Mesenchymal stem cell (in vitro differentiated cells and primary cell): ENCODE results near the gene ZNF280A.

ENCODE experiments used
- DNase-seq: peaks from one replicate; pipeline ENCODE4 v3.0.0-alpha.2; 2013
- H2AFZ ChIP-seq: one replicate; pipeline ENCODE4 v1.6.1; 2013; ENCODE audit warnings: low read depth, mild to moderate bottlenecking, control low read depth, inconsistent platforms, low read length, moderate library complexity
- H2AK5ac ChIP-seq: 2 replicates; pipeline ENCODE4 v1.6.1; 2013; ENCODE audit warnings: low read length, moderate library complexity, mild to moderate bottlenecking, inconsistent platforms; ENCODE audit not compliant: severe bottlenecking
- H2BK120ac ChIP-seq: one replicate; pipeline ENCODE4 v1.6.1; 2013; ENCODE audit warnings: low read depth, mild to moderate bottlenecking, inconsistent platforms, low read length, moderate library complexity
- H2BK12ac ChIP-seq, 2 experiments: one replicate each; pipeline ENCODE4 v1.6.1; 2013; ENCODE audit warnings: inconsistent platforms in 2 of 2, low read length in 2 of 2, mild to moderate bottlenecking in 2 of 2, moderate library complexity in 2 of 2, control low read depth in 1 of 2
- H2BK15ac ChIP-seq: one replicate; pipeline ENCODE4 v1.6.1; 2013; ENCODE audit warnings: mild to moderate bottlenecking, low read depth, inconsistent platforms; ENCODE audit not compliant: poor library complexity, severe bottlenecking
- H2BK5ac ChIP-seq: 2 replicates; pipeline ENCODE4 v1.6.1; 2013; ENCODE audit warnings: low read depth, mild to moderate bottlenecking, low read length, control low read depth, inconsistent platforms; ENCODE audit not compliant: poor library complexity, severe bottlenecking
- H3K14ac ChIP-seq, 2 experiments: one replicate each; pipeline ENCODE4 v1.6.1; 2013; ENCODE audit warnings: inconsistent platforms in 2 of 2, low read length in 2 of 2, control low read depth in 1 of 2, mild to moderate bottlenecking in 1 of 2, moderate library complexity in 1 of 2
- H3K18ac ChIP-seq, 2 experiments: one replicate each; pipeline ENCODE4 v1.6.1; 2013; ENCODE audit warnings: inconsistent platforms in 2 of 2, low read length in 2 of 2, control low read depth in 1 of 2, low read depth in 1 of 2, mild to moderate bottlenecking in 1 of 2
- H3K23ac ChIP-seq, 2 experiments: one replicate each; pipeline ENCODE4 v1.6.1; 2013; ENCODE audit warnings: inconsistent platforms in 2 of 2, low read length in 2 of 2, mild to moderate bottlenecking in 2 of 2, moderate library complexity in 2 of 2, control low read depth in 1 of 2
- H3K27ac ChIP-seq: 2 replicates; pipeline ENCODE4 v1.5.1; 2013; ENCODE audit warnings: mild to moderate bottlenecking, moderate library complexity, low read length, control low read depth, inconsistent platforms; ENCODE audit not compliant: poor library complexity, severe bottlenecking
- H3K27me3 ChIP-seq, 2 experiments: 2 replicates each; pipeline versions ENCODE4 v1.6.1 to v1.7.0; 2013; ENCODE audit warnings: low read length in 2 of 2, mild to moderate bottlenecking in 2 of 2, moderate library complexity in 2 of 2, control low read depth in 1 of 2, inconsistent platforms in 1 of 2; ENCODE audit not compliant: control insufficient read depth in 1 of 2, insufficient read depth in 1 of 2
- H3K36me3 ChIP-seq, 2 experiments: 2 replicates each; pipeline versions ENCODE4 v1.6.1 to v1.7.0; 2013; ENCODE audit warnings: low read length in 2 of 2, control low read depth in 1 of 2, inconsistent platforms in 1 of 2, low read depth in 1 of 2, mild to moderate bottlenecking in 1 of 2; ENCODE audit not compliant: insufficient read depth in 2 of 2, control insufficient read depth in 1 of 2
- H3K4ac ChIP-seq, 2 experiments: one replicate each; pipeline ENCODE4 v1.6.1; 2013; ENCODE audit warnings: inconsistent platforms in 2 of 2, low read length in 2 of 2, mild to moderate bottlenecking in 2 of 2, moderate library complexity in 2 of 2, control low read depth in 1 of 2, low read depth in 1 of 2
- H3K4me1 ChIP-seq: 2 replicates; pipeline ENCODE4 v1.6.1; 2013; ENCODE audit warnings: low read depth, low read length, control low read depth; ENCODE audit not compliant: control insufficient read depth, insufficient read depth
- H3K4me2 ChIP-seq: 2 replicates; pipeline ENCODE4 v1.6.1; 2013; ENCODE audit warnings: low read length, mild to moderate bottlenecking, inconsistent platforms; ENCODE audit not compliant: poor library complexity, severe bottlenecking
- H3K4me3 ChIP-seq, 2 experiments: 2 replicates each; pipeline versions ENCODE4 v1.5.1 to v1.7.0; 2013; ENCODE audit warnings: low read length in 2 of 2, mild to moderate bottlenecking in 2 of 2, control low read depth in 1 of 2, low read depth in 1 of 2; ENCODE audit not compliant: insufficient read depth in 1 of 2
- H3K79me1 ChIP-seq: replicated peaks from 2 replicates; pipeline ENCODE4 v1.6.1; 2013; ENCODE audit warnings: mild to moderate bottlenecking, control low read depth, low read length, inconsistent platforms; ENCODE audit not compliant: poor library complexity, severe bottlenecking
- H3K9ac ChIP-seq: 2 replicates; pipeline ENCODE4 v1.7.0; 2013; ENCODE audit warnings: mild to moderate bottlenecking, low read length, moderate library complexity
- H3K9me3 ChIP-seq: 2 replicates; pipeline ENCODE4 v1.7.0; 2013; ENCODE audit warnings: mild to moderate bottlenecking, low read length; ENCODE audit not compliant: control insufficient read depth
- H4K8ac ChIP-seq: one replicate; pipeline ENCODE4 v1.6.1; 2013; ENCODE audit warnings: inconsistent platforms, mild to moderate bottlenecking, low read length, moderate library complexity
- H4K91ac ChIP-seq: one replicate; pipeline ENCODE4 v1.6.1; 2013; ENCODE audit warnings: mild to moderate bottlenecking, low read length, inconsistent platforms
- WGBS: methylation state at CpG from one replicate; pipeline ENCODE4 v1.1.7; 2013; ENCODE audit warnings: mixed read lengths; 5-methylcytosine and 5-hydroxymethylcytosine counted together

ZNF280A gene

DNA sequence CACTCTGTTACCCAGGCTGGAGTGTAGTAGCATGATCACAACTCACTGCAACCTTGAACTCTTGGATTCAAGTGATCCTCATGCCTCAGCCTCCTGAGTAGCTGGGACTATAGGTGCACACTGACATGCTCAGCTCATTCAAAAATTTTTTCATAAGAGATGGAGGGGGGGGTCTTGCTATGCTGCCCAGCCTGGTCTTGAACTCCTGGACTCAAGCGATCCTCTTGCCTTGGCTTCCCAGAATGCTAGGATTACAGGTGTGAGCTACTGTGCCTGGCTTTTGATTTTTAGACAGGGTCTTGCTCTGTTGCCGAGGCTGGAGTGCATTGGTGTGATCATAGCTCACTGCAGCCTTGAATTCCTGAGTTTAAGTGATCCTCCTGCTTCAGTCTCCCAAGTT lies 25.0 kb upstream of the ZNF280A start:
- no peaks in the 10 kb centered on the region for H3K36me3 ChIP-seq
- H3K18ac ChIP-seq: no peak overlapping the region
- WGBS: 79% methylated on average over 2 of the region's 2 CpGs
- no peak overlapping the region for H2BK15ac ChIP-seq
- no peak overlapping the region for H3K4me3 ChIP-seq
- H2BK12ac ChIP-seq: no peak overlapping the region
- no peak overlapping the region for H2BK5ac ChIP-seq
- no peak overlapping the region for H3K4me2 ChIP-seq
- no peak for DNase-seq
- no peak overlapping the region for H4K8ac ChIP-seq
- no peak overlapping the region for H3K23ac ChIP-seq
- no peaks in the 10 kb centered on the region for H3K9me3 ChIP-seq
- no peak overlapping the region for H3K4ac ChIP-seq
- H2BK120ac ChIP-seq: no peak overlapping the region
- H3K79me1 ChIP-seq: no peaks in the 10 kb centered on the region
- H2AFZ ChIP-seq: no peak overlapping the region
- H3K27me3 ChIP-seq: peaks cover 7 to 45% of the 10 kb centered on the region in 2 experiments
- no peak overlapping the region for H4K91ac ChIP-seq
- no peak overlapping the region for H2AK5ac ChIP-seq
- H3K9ac ChIP-seq: no peak overlapping the region
- H3K4me1 ChIP-seq: no peaks in the 10 kb centered on the region
- H3K14ac ChIP-seq: no peak overlapping the region
- no peak overlapping the region for H3K27ac ChIP-seq

DNA sequence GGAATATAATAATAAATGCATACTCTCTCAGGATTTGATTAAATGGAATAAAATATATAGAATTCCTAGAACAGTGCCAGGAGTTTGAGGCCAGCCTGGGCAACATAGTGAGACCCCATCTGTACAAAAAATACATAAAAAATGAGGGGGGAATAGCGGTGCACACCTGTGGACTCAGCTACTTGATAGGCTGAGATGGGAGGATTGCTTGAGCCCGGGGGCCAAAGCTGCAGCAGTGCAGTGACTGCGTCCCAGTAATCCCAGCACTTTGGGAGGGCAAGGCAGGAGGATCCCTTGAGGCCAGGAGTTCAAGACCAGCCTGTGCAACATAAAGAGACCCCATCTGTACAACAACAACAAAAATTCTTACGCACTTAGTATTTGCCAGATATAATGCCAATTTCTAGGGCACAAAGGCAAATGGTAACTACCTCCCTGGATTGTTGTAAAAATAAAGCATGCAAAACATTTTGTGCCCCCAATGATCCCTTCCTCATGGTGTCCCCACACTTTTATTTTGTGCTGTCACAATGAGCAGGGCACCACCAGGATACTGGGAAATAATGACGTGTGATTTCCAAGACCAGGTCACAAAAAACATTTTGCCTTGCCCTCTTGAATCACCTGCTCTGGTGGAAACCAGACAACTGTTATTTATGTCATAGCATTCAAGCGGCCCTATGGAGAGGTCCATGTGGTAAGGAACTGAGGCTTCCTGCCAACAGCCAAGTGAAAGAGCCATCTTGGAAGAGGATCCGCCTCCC lies 18.3 kb upstream of the ZNF280A start:
- Histone ChIP-seq H3K4me1 (no peaks in the 10 kb centered on the region), H3K27me3 (peaks cover 0 to 7% of the 10 kb centered on the region in 2 experiments), H4K91ac (no peak overlapping the region), H3K4me2 (no peak overlapping the region), H2BK5ac (no peak overlapping the region), H2BK120ac (no peak overlapping the region), H3K27ac (no peak overlapping the region), H3K23ac (no peak overlapping the region), H3K18ac (no peak overlapping the region), H2BK15ac (no peak overlapping the region), H2AK5ac (no peak overlapping the region), H3K14ac (no peak overlapping the region), H3K9me3 (peaks cover 1% of the 10 kb centered on the region), H2AFZ (no peak overlapping the region), H2BK12ac (no peak overlapping the region), H3K79me1 (no peaks in the 10 kb centered on the region), H4K8ac (no peak overlapping the region), H3K4me3 (no peak overlapping the region), H3K36me3 (no peaks in the 10 kb centered on the region), H3K4ac (no peak overlapping the region), H3K9ac (no peak overlapping the region)
- DNase-seq: no peak
- 69% methylated on average over 7 of the region's 7 CpGs for WGBS

DNA sequence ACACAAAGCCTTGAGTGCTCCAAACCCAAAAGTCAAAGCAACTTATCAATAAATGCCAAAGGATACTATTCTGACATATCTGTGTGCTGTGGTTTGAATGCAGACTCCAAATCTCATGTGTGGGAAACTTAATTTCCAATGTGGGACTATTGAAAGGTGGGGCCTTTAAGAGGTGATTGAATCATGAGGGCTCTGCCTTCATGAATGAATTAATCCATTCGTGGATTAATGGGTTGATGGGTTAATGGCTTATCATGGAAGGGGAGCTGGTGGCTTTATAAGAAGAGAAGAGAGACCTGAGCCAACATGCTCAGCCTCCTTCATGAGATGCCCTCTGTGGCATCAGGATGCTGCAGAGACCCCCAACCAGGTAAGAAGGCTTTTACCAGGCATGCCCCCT lies 16.8 kb upstream of the ZNF280A start:
- no peaks in the 10 kb centered on the region for H3K79me1 ChIP-seq
- H3K36me3 ChIP-seq: no peaks in the 10 kb centered on the region
- no peak for DNase-seq
- H2AFZ ChIP-seq: no peak overlapping the region
- WGBS: 0% methylated on average over 1 of the region's 1 CpG
- H3K9ac ChIP-seq: no peak overlapping the region
- H2BK5ac ChIP-seq: no peak overlapping the region
- no peak overlapping the region for H2BK120ac ChIP-seq
- H2BK15ac ChIP-seq: no peak overlapping the region
- H2BK12ac ChIP-seq: no peak overlapping the region
- H4K91ac ChIP-seq: no peak overlapping the region
- H4K8ac ChIP-seq: no peak overlapping the region
- H3K27me3 ChIP-seq: peaks cover 0 to 3% of the 10 kb centered on the region in 2 experiments
- no peak overlapping the region for H3K18ac ChIP-seq
- H3K4me3 ChIP-seq: no peak overlapping the region
- no peak overlapping the region for H3K4me2 ChIP-seq
- H3K9me3 ChIP-seq: peaks cover 3% of the 10 kb centered on the region
- no peak overlapping the region for H3K27ac ChIP-seq
- no peak overlapping the region for H2AK5ac ChIP-seq
- no peaks in the 10 kb centered on the region for H3K4me1 ChIP-seq
- no peak overlapping the region for H3K14ac ChIP-seq
- no peak overlapping the region for H3K23ac ChIP-seq
- no peak overlapping the region for H3K4ac ChIP-seq

DNA sequence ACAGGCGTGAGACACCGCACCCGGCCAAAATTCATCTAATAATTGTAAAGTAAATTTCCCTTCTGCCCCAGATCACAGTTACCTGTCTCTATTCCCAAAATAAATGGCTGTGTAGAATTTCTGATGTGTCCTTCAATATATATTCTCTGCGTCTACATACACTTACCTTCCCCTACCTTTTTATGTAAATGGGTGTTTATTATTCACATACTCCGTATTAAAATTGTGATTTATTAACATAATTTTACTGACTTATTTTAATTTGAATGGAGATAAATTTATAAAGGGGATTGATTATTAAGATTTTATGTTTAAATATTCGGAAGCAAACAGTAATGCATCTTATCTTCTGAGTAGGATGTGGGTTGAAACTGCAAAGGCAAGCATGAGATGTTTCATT lies 16.4 kb upstream of the ZNF280A start:
- peaks cover 3% of the 10 kb centered on the region for H3K9me3 ChIP-seq
- no peak overlapping the region for H3K14ac ChIP-seq
- no peak overlapping the region for H3K4me2 ChIP-seq
- H3K9ac ChIP-seq: no peak overlapping the region
- H4K8ac ChIP-seq: no peak overlapping the region
- H2AK5ac ChIP-seq: no peak overlapping the region
- no peak overlapping the region for H3K4ac ChIP-seq
- H3K79me1 ChIP-seq: no peaks in the 10 kb centered on the region
- no peaks in the 10 kb centered on the region for H3K36me3 ChIP-seq
- H2AFZ ChIP-seq: no peak overlapping the region
- H3K27me3 ChIP-seq: peaks cover 0 to 2% of the 10 kb centered on the region in 2 experiments
- no peak overlapping the region for H2BK15ac ChIP-seq
- H3K27ac ChIP-seq: no peak overlapping the region
- H4K91ac ChIP-seq: no peak overlapping the region
- no peaks in the 10 kb centered on the region for H3K4me1 ChIP-seq
- no peak overlapping the region for H3K4me3 ChIP-seq
- WGBS: 85% methylated on average over 4 of the region's 6 CpGs
- no peak overlapping the region for H3K23ac ChIP-seq
- no peak overlapping the region for H2BK120ac ChIP-seq
- DNase-seq: no peak
- H2BK5ac ChIP-seq: no peak overlapping the region
- H3K18ac ChIP-seq: no peak overlapping the region
- no peak overlapping the region for H2BK12ac ChIP-seq
